CD14-positive monocyte (primary cell): ENCODE results near the gene CACNA1D. TPM values are rescaled to one million over a fixed set of nuclear protein-coding genes. Genes with fewer than 3 reads are reported as not detected.

Experiments
- DNase-seq, 3 donors: peaks; one replicate each; pipeline ENCODE4 v3.0.0-alpha.2; 2011 to 2022
- H2AFZ ChIP-seq: 2 replicates; pipeline ENCODE4 v1.6.0; 2012; ENCODE audit warnings: mild to moderate bottlenecking, low read depth, low read length, inconsistent platforms; ENCODE audit not compliant: insufficient read depth, poor library complexity, severe bottlenecking
- H3K27ac ChIP-seq, 2 donors: 1 replicate in 1 of 2; 2 replicates in 1 of 2; pipeline ENCODE4 v1.5.1; 2012 to 2013; ENCODE audit warnings: low read length in 2 of 2, control low read depth in 1 of 2, inconsistent platforms in 1 of 2, low read depth in 1 of 2, mild to moderate bottlenecking in 1 of 2
- H3K27me3 ChIP-seq, 2 donors: one replicate each; pipeline versions ENCODE4 v1.6.0 to v1.6.1; 2011 to 2013; ENCODE audit warnings: low read length in 2 of 2; ENCODE audit not compliant: control insufficient read depth in 2 of 2, insufficient read depth in 2 of 2
- H3K36me3 ChIP-seq, 2 donors: replicated peaks in 1 of 2; 1 replicate in 1 of 2; 2 replicates in 1 of 2; pipeline versions ENCODE4 v1.5.1 to v1.6.1; 2012 to 2013; ENCODE audit warnings: low read length in 2 of 2, control low read depth in 1 of 2, inconsistent platforms in 1 of 2, mild to moderate bottlenecking in 1 of 2; ENCODE audit not compliant: insufficient read depth in 2 of 2, control insufficient read depth in 1 of 2
- H3K4me1 ChIP-seq, 2 donors: 1 replicate in 1 of 2; 2 replicates in 1 of 2; pipeline versions ENCODE4 v1.5.1 to v1.6.1; 2012 to 2013; ENCODE audit warnings: low read length in 2 of 2, control low read depth in 1 of 2, inconsistent platforms in 1 of 2, mild to moderate bottlenecking in 1 of 2, moderate library complexity in 1 of 2; ENCODE audit not compliant: insufficient read depth in 2 of 2, control insufficient read depth in 1 of 2
- H3K4me2 ChIP-seq: replicated peaks from 2 replicates; pipeline ENCODE3; 2012; ENCODE audit warnings: low read length, moderate library complexity, mild to moderate bottlenecking; ENCODE audit not compliant: poor library complexity, severe bottlenecking; ENCODE audit errors: extremely low read depth
- H3K4me3 ChIP-seq, 3 experiments: fragments of 200-600 bp in 1 of 3; sonication (generic) in 1 of 3; replicated peaks in 1 of 3; 1 replicate in 2 of 3; 2 replicates in 1 of 3; pipeline ENCODE4 v1.5.1; 2011 to 2013; ENCODE audit warnings: low read length in 3 of 3, mild to moderate bottlenecking in 3 of 3, control low read depth in 2 of 3, low read depth in 2 of 3, inconsistent platforms in 1 of 3, moderate library complexity in 1 of 3
- H3K79me2 ChIP-seq: 2 replicates; pipeline ENCODE4 v1.6.0; 2012; ENCODE audit warnings: mild to moderate bottlenecking, control low read depth, inconsistent platforms, low read length, moderate library complexity; ENCODE audit not compliant: insufficient read depth
- H3K9ac ChIP-seq: 2 replicates; pipeline ENCODE4 v1.6.0; 2017; ENCODE audit warnings: low read length, mild to moderate bottlenecking; ENCODE audit not compliant: insufficient read depth, poor library complexity, severe bottlenecking
- H3K9me3 ChIP-seq, 2 donors: replicated peaks in 1 of 2; 1 replicate in 1 of 2; 2 replicates in 1 of 2; pipeline versions ENCODE4 v1.5.1 to v1.6.1; 2012 to 2013; ENCODE audit warnings: low read length in 2 of 2, control low read depth in 1 of 2; ENCODE audit not compliant: control insufficient read depth in 1 of 2, insufficient read depth in 1 of 2
- H4K20me1 ChIP-seq: 2 replicates; pipeline ENCODE4 v1.6.0; 2012; ENCODE audit warnings: mild to moderate bottlenecking, low read length, control low read depth, moderate library complexity; ENCODE audit not compliant: insufficient read depth
- H3K27ac Mint-ChIP-seq, 7 donors: one replicate each; pipeline ENCODE4 v1.8.0; 2020; ENCODE audit warnings: mild to moderate bottlenecking in 7 of 7, mixed read lengths in 7 of 7, moderate library complexity in 6 of 7, inconsistent platforms in 2 of 7
- H3K27me3 Mint-ChIP-seq, 3 donors: one replicate each; pipeline ENCODE4 v1.8.0; 2021 to 2022; ENCODE audit warnings: low read depth in 3 of 3, mild to moderate bottlenecking in 3 of 3, mixed read lengths in 3 of 3, moderate library complexity in 3 of 3, inconsistent platforms in 1 of 3
- H3K36me3 Mint-ChIP-seq, 2 donors: one replicate each; pipeline ENCODE4 v1.8.0; 2020; ENCODE audit warnings: mixed read lengths in 2 of 2, inconsistent platforms in 1 of 2, mild to moderate bottlenecking in 1 of 2
- H3K4me1 Mint-ChIP-seq: one replicate; pipeline ENCODE4 v1.8.0; 2020; ENCODE audit warnings: mild to moderate bottlenecking, mixed read lengths
- H3K4me3 Mint-ChIP-seq, 2 donors: one replicate each; pipeline ENCODE4 v1.8.0; 2020; ENCODE audit warnings: mild to moderate bottlenecking in 2 of 2, mixed read lengths in 2 of 2, moderate library complexity in 1 of 2
- H3K9me3 Mint-ChIP-seq, 7 donors: one replicate each; pipeline ENCODE4 v1.8.0; 2020 to 2022; ENCODE audit warnings: mixed read lengths in 7 of 7, mild to moderate bottlenecking in 6 of 7, moderate library complexity in 6 of 7, inconsistent platforms in 2 of 7
- WGBS: methylation state at CpG from one replicate; pipeline ENCODE4 v1.1.5; 2013; ENCODE audit warnings: missing lambda C conversion rate; ENCODE audit not compliant: insufficient coverage; 5-methylcytosine and 5-hydroxymethylcytosine counted together
- intact Hi-C, 2 donors: fragments of 100-400 bp; cut with micrococcal nuclease; formaldehyde crosslinking; loops; one replicate each; pipeline versions ENCODE4 v1.15.0 to v1.15.1; 2023
- polyA plus RNA-seq, 3 donors: library from polyadenylated mRNA; depleted of rRNA in 1 of 3; unstranded in 2 of 3; stranded (reverse) in 1 of 3; fragments of 300-500 nt in 2 of 3; fragments of >200 nt in 1 of 3; fragmentation: Illumina TruSeq in 2 of 3; gene quantifications; 1 replicate in 2 of 3; 2 replicates in 1 of 3; pipeline ENCODE4 v1.2.3, GENCODE V29; 2012 to 2021
- small RNA-seq: library from RNA; depleted of rRNA; stranded (forward); fragments of <200 nt; gene quantifications from one replicate; pipeline ENCODE3, GENCODE V24; 2012; ENCODE audit warnings: low read depth; ENCODE audit not compliant: insufficient read length
- TF ChIP-seq, protein P1 (sequence below): fragments of 200-600 bp; IDR thresholded peaks from one replicate; pipeline ENCODE4 v1.8.0; 2022; ENCODE audit warnings: antibody characterized with exemption, mild to moderate bottlenecking

CACNA1D gene
- polyA plus RNA-seq, 3 donors = 0.29 to 1.2 (median 0.98) TPM

DNA sequence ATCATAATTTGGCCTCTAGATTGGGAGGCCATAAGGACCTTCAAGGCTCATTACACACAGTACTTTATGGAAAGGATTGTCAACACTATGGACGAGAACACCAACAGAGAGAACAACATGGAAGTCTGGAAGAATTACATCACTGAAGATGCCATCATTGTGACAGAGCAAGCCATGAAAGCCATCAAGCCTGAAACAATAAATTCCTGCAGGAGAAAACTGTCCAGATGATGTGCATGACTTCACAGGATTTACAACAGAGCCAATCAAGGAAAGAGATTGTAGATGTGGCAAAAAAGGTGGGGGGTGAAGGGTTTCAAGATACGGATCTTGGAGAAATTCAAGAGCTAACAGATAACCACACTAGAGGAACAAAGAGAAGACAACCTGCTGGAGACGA is 367.8 kb downstream of the CACNA1D start:
- Histone ChIP-seq H3K36me3 (peaks cover 26 to 86% of the 10 kb centered on the region in 2 donors), H2AFZ (no peak overlapping the region), H3K27me3 (no peaks in the 10 kb centered on the region), H3K4me2 (no peak overlapping the region), H3K4me3 (no peak overlapping the region), H3K9ac (no peak overlapping the region), H3K9me3 (no peaks in the 10 kb centered on the region), H3K27ac (no peak overlapping the region), H4K20me1 (no peaks in the 10 kb centered on the region), H3K79me2 (no peaks in the 10 kb centered on the region), H3K4me1 (no peaks in the 10 kb centered on the region)
- TF ChIP-seq, protein P1, sequence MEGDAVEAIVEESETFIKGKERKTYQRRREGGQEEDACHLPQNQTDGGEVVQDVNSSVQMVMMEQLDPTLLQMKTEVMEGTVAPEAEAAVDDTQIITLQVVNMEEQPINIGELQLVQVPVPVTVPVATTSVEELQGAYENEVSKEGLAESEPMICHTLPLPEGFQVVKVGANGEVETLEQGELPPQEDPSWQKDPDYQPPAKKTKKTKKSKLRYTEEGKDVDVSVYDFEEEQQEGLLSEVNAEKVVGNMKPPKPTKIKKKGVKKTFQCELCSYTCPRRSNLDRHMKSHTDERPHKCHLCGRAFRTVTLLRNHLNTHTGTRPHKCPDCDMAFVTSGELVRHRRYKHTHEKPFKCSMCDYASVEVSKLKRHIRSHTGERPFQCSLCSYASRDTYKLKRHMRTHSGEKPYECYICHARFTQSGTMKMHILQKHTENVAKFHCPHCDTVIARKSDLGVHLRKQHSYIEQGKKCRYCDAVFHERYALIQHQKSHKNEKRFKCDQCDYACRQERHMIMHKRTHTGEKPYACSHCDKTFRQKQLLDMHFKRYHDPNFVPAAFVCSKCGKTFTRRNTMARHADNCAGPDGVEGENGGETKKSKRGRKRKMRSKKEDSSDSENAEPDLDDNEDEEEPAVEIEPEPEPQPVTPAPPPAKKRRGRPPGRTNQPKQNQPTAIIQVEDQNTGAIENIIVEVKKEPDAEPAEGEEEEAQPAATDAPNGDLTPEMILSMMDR = no peak
- Mint-ChIP-seq H3K9me3 (peaks cover 0 to 3% (median 0%) of the 10 kb centered on the region in 7 donors), H3K27ac (no peak overlapping the region), H3K36me3 (peaks cover 48 to 71% of the 10 kb centered on the region in 2 donors), H3K27me3 (peaks cover 0 to 2% (median 1%) of the 10 kb centered on the region in 3 donors), H3K4me1 (peaks cover 3% of the 10 kb centered on the region), H3K4me3 (no peak overlapping the region)
- 100% methylated on average over 1 of the region's 3 CpGs for WGBS
- intact Hi-C loops = no loop called here
- DNase-seq = no peak

DNA sequence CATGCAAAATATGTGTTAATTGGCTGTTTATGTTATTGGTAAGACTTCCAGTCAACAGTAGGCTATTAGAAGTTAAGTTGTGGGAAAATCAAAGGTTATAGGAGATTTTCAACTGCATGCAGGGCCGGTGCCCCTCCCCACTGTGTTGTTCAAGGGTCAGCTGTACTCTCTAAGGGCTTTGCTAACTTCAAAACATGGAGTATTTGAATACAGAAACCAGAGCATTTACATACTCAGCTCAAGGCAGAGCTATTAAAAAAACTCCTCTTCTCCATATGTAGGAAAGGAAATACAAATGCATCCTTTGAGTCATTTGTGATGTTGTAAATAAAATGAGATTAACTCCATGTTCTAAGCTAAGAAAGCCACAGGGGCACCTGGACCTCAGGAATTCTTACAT is 368.7 kb downstream of the CACNA1D start:
- H3K27ac Mint-ChIP-seq = no peak overlapping the region
- WGBS = no CpG with 5 or more reads among the region's 1 CpG
- DNase-seq = no peak
- H3K9ac ChIP-seq = no peak overlapping the region
- H3K9me3 ChIP-seq = no peaks in the 10 kb centered on the region
- H3K27me3 ChIP-seq = no peaks in the 10 kb centered on the region
- H3K4me3 ChIP-seq = no peak overlapping the region
- no peaks in the 10 kb centered on the region for H3K79me2 ChIP-seq
- TF ChIP-seq, protein P1 = no peak
- peaks cover 5% of the 10 kb centered on the region for H4K20me1 ChIP-seq
- no peak overlapping the region for H3K4me3 Mint-ChIP-seq
- no peaks in the 10 kb centered on the region for H3K4me1 Mint-ChIP-seq
- H2AFZ ChIP-seq = no peak overlapping the region
- intact Hi-C loops = no loop called here
- H3K9me3 Mint-ChIP-seq = peaks cover 0 to 3% (median 0%) of the 10 kb centered on the region in 7 donors
- peaks cover 0 to 1% (median 0%) of the 10 kb centered on the region in 3 donors for H3K27me3 Mint-ChIP-seq
- no peaks in the 10 kb centered on the region for H3K4me1 ChIP-seq
- no peak overlapping the region for H3K4me2 ChIP-seq
- H3K27ac ChIP-seq = no peak overlapping the region
- peaks cover 33 to 95% of the 10 kb centered on the region in 2 donors for H3K36me3 ChIP-seq
- peaks cover 56 to 79% of the 10 kb centered on the region in 2 donors for H3K36me3 Mint-ChIP-seq

Small RNA genes lying within 50 kb of the gene (small RNA-seq; reads per million reads assigned to genes)
- not detected for gene AC012467.1
- 2.4 reads per million, percentile 7 among the genes with 10 or more reads in this experiment for gene RF00154

Other genes with a start within 250 kb of the CACNA1D start
- 100 to 1,000 TPM; 496 to 582 (median 562) TPM for gene TKT, start 238.6 kb upstream of the CACNA1D start, polyA plus RNA-seq
- gene DCP1A, start 147.1 kb upstream of the CACNA1D start, polyA plus RNA-seq = 10 to 100 TPM; 11.9 to 25.4 (median 19.3) TPM